ENCODE results near the gene TPM4. TPM values are rescaled to one million over a fixed set of nuclear protein-coding genes. Genes with fewer than 3 reads are reported as not detected.
A peak's percentile ranks its signal among the peaks of the same experiment; 100 is the strongest.

Gene TPM4
- total and polyA plus RNA-seq, 2 of the 13 experiments (the other 11 are each of a cell fraction or from before 2014, with no cell fraction given) = 180 to 188 TPM

GRCh38 chr19:16143399-16144215, 67.3 kb downstream of the TPM4 start, which contains the start of gene HSH2D (continued):
- TF ChIP-seq NCOR1 (IDR thresholded peaks at IDR 0.05; ENCODE audit: borderline replicate concordance, low read length) (no peak), KDM6A (CRISPR knock-in tag; IDR thresholded peaks at IDR 0.05; ENCODE audit: low read depth) (no peak), MAZ (IDR thresholded peaks at IDR 0.05; ENCODE audit: borderline replicate concordance, low read depth, low read length) (no peak), MAZ (CRISPR knock-in tag; IDR thresholded peaks at IDR 0.05; ENCODE audit: low read depth) (0 out of 2 replicates have a peak, but pooled peaks have one; percentile 40), PPARG (CRISPR knock-in tag; conservative IDR thresholded peaks at IDR 0.05) (no peak), RAD21 (CRISPR knock-in tag; IDR thresholded peaks at IDR 0.05) (no peak), ZKSCAN8 (CRISPR knock-in tag; IDR thresholded peaks at IDR 0.05; ENCODE audit: borderline replicate concordance) (no peak), CEBPG (CRISPR knock-in tag; IDR thresholded peaks at IDR 0.05) (no peak), ZNF335 (CRISPR knock-in tag; IDR thresholded peaks at IDR 0.05) (no peak), KLF16 (CRISPR knock-in tag; IDR thresholded peaks at IDR 0.05) (no peak), AHR (CRISPR knock-in tag; IDR thresholded peaks at IDR 0.05) (no peak), KLF11 (CRISPR knock-in tag; IDR thresholded peaks at IDR 0.05) (no peak), ZNF343 (CRISPR knock-in tag; IDR thresholded peaks at IDR 0.05) (no peak), ZNF441 (CRISPR knock-in tag; IDR thresholded peaks at IDR 0.05; ENCODE audit: borderline replicate concordance) (0 out of 2 replicates have a peak, but pooled peaks have one; percentile 12), HNF4A (CRISPR knock-in tag; IDR thresholded peaks at IDR 0.05) (no peak), NCOA1 (CRISPR knock-in tag; IDR thresholded peaks at IDR 0.05) (no peak), ZNF614 (CRISPR knock-in tag; IDR thresholded peaks at IDR 0.05; ENCODE audit: borderline replicate concordance) (no peak), ZSCAN29 (CRISPR knock-in tag; conservative IDR thresholded peaks at IDR 0.05) (no peak), ZNF225 (CRISPR knock-in tag; IDR thresholded peaks at IDR 0.05) (no peak), SRY (CRISPR knock-in tag; IDR thresholded peaks at IDR 0.05) (0 out of 2 replicates have a peak, but pooled peaks have one; percentile 3), ETV6 (CRISPR knock-in tag; conservative IDR thresholded peaks at IDR 0.05) (no peak), ESRRA (CRISPR knock-in tag; IDR thresholded peaks at IDR 0.05; ENCODE audit: low read depth) (no peak), USF2 (IDR thresholded peaks at IDR 0.05; ENCODE audit: low read depth, low read length) (no peak), USF2 (CRISPR knock-in tag; IDR thresholded peaks at IDR 0.05; ENCODE audit: borderline replicate concordance) (no peak), RBAK (CRISPR knock-in tag; IDR thresholded peaks at IDR 0.05) (no peak), ZKSCAN1 (IDR thresholded peaks at IDR 0.05; ENCODE audit: low read length) (peak; percentile 87), STAT6 (CRISPR knock-in tag; IDR thresholded peaks at IDR 0.05; ENCODE audit: borderline replicate concordance) (no peak; the same call in 1 of the 2 replicates), SMAD3 (CRISPR knock-in tag; IDR thresholded peaks at IDR 0.05) (no peak), HCFC1 (IDR thresholded peaks at IDR 0.05; ENCODE audit: low read depth, low read length) (no peak), ZNF589 (CRISPR knock-in tag; conservative IDR thresholded peaks at IDR 0.05) (no peak)

Data from HepG2 (cell line).